CD4-positive, alpha-beta T cell treated with Interleukin-4 for 1 hour (primary cell): ENCODE data around the gene NT5C.
"Not testable (repeated sequence)": the region's sequence is repeated elsewhere in the genome, so short reads cannot be mapped to it uniquely, and the experiment has no call there.

Experiments used
- DNase-seq, 2 donors: peaks; one replicate each; pipeline ENCODE4 v3.0.0-alpha.2; 2020 to 2022

Gene NT5C

DNA sequence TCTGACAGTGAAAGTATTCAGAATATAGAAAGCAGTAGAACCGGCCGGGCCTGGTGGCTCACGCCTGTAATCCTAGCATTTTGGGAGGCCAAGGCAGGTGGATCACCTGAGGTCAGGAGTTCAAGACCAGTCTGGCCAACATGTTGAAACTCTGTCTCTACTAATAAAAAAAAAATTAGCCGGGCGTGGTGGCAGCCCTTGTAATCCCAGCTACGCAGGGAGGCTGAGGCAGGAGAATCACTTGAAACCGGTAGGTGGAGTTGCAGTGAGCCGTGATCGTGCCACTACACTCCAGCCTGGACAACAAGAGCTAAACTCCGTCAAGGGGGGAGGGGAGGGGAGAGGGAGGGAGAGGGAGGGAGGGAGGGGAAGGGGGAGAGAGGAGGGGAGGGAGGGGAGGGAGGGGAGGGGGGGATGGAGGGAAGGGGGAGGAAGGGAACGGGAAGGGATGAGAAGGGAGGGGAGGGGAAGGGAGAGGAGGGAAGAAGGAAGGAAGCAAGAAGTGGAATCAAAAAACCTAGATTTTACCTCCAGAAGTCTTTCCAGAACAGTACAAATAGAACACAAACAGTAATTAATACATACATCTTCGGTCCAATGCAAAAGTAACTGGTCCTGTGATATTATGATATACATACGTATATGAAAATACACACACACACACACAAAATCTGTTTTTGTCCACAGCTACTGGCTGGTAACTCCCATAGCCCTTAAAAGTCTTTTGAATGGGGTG is 10.9 kb upstream of the NT5C start:
- DNase-seq = no peak

DNA sequence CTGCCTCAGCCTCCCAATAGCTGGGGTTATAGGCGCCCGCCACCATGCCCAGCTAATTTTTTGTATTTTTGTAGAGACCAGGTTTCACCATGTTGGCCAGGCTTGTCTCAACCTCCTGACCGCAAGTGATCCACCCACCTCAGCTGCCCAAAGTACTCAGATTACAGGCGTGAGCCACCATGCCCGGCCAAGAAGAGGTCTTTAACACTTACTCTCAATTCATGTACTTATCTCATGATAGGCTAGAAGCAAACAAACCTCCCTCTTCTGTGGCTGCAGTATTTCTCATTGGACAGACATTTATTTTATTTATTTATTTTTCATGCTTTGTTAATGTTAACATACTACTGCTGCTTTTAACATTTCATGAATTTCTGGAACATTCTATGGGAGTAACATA is 7.0 kb upstream of the NT5C start:
- DNase-seq = no peak

DNA sequence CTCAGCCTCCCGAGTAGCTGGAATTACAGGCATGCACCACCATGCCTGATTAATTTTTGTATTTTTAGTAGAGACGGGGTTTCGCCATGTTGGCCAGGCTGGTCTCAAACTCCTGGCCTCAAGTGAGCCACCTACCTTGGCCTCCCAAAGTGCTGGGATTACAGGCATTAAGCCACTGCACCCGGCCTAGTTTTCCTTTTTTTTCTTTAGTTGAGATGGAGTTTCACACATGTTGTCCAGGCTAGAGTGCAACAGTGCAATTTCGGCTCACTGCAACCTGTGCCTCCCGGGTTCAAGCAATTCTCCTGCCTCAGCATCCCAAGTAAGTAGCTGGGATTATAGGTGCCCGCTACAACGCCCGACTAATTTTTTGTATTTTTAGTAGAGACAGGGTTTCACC is 6.2 kb upstream of the NT5C start:
- DNase-seq = not testable (repeated sequence)

DNA sequence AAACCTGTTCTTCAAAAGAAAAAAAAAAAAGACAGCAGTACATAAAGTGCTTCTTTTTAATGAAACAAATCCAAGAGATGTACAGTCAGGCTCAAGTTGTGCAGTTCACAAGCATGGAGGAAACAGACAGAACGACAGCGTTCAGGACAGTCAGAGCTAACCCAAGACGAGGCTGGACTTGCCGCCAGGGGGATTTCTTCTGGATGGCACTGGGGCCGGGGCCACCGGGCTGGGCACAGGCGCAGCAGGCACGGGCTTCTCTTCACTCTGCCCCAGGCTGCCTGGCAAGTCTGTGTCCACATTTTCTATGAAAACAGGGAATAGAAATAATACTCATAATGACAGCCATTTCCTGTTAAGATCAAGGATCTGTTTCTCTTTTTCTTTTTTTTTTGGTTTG is 4.4 kb upstream of the NT5C start:
- no peak for DNase-seq

DNA sequence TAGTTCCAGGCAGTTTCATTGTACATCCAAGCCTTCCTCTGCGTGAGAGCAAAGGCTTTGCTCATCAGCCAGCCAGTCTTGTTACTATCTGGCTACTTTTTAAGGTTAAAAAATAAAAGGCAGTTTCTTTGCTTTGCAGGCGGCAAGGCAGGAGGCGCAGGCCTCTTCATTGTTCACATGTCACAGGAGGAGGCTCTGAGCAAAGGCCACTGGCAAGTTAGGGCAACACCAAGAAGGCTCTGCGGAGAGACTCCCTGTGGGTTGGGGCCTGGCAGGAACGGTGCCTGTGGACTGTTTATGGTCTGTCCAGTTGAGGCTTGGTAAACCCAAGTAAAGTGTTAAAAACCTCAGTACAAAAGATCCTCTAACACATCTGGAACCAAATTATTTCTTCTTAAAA is 3.9 kb upstream of the NT5C start:
- DNase-seq = no peak

DNA sequence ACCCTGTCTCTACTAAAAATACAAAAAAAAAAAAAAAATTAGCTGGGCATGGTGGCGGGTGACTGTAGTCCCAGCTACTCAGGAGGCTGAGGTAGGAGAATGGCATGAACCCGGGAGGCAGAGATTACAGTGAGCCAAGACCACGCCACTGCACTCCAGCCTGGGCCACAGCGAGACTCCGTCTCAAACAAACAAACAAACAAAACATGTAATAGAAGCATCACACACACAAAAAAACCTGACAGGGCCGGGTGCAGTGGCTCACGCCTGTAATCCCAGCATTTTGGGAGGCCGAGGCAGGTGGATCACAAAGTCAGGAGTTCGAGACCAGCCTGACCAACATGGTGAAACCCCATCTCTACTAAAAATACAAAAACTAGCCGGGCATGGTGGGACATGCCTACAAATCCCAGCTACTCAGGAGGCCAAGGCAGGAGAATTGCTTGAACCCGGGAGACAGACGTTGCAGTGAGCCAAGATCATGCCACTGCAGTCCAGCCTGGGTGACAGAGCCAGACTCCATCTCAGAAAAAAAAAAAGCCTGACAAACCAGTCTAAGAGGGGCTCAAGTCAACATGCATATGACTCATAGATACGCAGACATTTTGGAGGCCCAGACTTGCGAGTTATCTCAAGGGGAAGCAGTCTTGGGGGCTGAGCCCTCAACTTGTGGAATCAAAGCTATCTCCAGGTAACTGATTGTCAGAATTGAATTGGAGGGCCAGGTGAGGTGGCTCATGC is 2.2 kb upstream of the NT5C start:
- DNase-seq = not testable (repeated sequence)

DNA sequence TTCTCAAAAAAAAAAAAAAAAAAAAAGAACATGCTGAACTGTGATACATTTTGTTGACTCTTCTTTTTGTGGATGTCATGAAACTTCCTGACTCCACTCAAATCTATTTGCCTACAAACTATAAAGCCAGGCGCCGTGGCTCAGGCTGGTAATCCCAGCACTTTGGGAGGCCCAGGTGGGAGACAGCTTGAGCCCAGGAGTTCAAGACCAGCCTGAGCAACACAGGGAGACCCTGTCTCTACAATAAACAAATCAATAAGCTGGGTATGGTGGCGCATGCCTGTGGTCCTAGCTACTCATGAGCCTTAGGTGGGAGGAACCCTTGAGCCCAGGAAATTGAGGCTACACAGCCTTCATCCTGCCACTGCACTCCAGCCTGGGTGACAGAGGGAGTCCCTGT is 1.5 kb upstream of the NT5C start:
- no peak for DNase-seq

DNA sequence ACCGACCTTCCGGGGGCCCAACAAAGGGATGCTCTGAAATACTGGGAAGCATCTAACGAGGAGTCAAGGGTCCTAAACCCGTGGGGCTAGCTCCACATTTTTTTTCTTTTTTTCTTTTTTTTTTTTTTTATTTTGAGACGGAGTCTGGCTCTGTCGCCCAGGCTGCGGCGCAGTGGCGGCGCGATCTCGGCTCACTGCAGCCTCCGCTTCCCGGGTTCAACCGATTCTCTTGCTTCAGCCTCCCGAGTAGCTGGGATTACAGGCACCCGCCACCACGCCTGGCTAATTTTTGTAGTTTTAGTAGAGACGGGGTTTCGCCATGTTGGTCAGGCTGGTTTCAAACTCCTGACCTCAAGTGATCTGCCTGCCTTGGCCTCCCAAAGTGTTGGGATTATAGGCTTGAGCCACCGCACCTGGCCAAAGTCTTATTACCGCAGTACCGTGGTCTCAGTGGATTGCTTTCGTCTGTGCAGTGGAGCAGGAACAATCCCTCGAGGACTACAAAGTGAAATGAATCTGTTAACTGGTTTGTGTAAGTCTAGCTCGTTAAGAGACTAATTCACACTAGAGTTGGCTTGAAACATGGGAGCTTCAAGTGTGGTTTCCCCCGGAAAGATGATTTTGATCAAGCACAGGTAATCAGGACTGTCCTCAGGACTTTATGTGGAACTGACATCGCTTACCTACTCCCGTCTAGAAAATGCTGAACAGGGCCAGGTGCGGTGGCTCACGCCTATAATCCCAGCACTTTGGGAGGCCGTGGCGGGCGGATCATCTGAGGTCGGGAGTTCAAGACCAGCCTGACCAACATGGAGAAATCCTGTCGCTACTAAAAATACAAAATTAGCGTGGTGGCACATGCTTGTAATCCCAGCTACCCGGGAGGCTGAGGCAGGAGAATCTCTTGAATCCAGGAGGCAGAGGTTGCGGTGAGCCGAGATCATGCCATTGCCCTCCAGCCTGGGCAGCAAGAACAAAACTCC is 767 bp upstream of the NT5C start:
- DNase-seq = not testable (repeated sequence)

DNA sequence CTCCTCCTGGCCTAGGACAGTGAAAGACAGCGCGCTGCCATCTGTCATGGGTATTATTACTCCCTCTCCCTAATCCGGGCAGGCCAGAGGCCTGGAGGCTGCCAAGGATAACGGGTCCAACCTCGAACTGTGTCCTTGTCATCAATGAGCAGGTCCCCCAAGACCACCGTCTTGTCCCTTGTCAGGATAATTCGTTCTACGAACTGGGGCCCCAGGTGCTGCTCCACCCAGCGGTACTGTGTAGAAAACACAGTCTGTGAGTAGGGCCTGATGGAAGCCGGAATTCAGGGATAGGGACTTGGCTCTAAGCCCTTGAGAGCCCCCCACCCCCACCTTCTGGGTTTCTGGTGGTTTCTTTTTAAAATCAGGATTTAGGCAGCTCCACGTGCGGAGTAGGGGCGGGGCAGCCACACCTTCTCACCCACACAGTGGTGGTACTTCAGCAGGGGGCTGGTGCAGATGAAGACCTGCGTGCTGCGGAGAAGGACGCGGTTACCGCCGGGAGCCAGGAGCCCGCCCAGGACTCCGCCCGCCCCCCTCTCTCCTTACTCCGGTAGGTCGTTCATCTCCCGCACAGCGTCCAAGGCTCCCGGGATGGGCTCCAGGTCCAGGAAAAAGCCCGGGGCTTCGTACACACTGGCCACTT is 787 bp downstream of the NT5C start:
- DNase-seq = peak; percentile 42 to 48

DNA sequence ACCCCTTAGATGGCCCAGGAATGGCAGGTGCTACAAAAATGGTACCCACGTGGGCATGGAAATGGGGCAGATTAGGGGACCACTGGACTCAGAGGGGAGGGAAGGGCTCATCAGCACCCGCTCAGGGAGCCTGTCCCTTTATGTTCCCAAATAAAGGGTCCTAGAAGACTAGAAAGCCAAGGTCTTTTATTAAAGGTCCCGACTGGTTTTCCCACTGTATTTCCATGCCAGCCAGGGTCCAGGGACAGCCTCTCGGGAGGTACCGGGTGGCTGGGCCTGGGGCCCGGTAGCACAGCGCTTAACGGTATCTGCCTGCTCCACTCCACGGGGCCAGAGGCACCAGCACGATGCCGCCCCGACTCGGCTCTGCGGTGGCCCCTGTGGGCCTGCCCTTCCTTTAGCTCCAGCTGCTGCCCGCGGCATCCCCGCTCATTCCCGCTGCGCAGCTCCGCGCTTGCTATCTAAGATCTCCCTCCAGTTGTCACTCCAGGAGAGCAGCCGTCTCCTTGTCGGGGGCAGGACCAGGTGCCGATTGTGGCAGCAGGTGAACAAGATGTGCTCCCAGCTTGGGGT is 1.4 kb downstream of the NT5C start:
- DNase-seq = no peak

DNA sequence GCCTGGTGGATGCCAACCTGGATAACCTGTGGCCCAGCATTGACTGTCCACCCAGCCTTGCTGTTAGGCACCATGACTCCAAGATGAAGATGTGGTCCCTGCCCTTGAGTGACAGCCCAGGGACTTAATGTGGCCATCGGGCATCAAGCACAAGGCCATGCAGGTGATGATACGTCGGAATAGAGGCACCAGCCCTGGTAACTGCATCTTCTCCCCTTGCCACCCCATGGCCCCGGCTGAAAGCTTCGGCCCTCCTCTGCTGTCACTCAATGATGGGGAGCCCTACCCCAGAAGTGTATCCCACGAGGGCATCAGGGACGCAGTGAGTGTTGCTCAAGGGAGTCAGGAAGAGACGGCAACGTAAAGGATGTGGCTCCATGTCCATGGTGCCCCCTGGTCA is 2.0 kb downstream of the NT5C start:
- DNase-seq = no peak

DNA sequence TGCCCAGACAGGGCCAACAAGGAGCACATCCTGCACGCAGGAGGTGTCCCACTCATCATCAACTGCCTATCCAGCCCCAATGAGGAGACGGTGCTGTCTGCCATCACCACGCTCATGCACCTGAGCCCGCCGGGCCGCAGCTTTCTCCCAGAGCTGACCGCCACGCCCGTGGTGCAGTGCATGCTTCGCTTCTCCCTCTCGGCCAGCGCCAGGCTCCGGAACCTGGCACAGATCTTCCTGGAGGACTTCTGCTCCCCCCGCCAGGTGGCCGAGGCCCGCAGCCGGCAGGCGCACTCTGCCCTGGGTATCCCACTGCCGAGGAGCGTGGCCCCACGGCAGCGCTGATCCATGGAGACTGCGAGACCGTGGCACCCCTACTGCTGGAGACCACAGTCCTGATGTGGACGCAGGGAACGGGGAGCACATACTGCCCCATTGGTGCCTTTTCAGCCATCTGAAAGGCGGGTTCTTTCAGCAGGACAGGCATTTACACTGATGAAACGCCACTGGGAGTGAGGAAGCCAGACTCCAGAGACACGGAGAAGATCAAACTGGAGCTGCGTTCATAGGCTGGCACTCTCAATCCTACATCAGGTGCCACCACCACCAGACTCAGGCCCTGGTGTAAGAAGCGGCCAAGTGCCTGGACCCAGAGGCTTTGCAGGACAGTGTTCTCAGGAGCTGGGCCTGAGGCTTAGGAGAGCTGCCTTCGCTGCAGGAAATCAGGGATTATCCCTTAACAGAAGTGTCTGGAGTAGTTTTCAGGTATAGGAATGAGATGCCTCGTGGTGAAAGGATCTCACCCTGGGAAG is 2.6 kb downstream of the NT5C start:
- DNase-seq = no peak

DNA sequence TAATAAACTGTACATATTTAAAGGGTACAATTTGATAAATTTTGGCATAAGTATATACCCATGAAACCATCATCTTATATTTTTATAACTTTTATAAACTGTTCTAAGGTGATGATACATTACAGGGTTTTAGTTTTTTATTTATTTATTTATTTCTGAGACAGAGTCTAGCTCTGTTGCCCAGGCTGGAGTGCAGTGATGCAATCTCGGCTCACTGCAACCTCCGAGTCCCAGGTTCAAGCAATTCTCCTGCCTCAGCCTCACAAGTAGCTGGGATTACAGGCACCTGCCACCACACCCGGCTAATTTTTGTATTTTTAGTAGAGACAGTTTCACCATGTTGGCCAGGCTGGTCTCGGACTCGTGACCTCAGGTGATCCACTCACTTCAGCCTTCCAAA is 3.6 kb downstream of the NT5C start:
- not testable (repeated sequence) for DNase-seq

DNA sequence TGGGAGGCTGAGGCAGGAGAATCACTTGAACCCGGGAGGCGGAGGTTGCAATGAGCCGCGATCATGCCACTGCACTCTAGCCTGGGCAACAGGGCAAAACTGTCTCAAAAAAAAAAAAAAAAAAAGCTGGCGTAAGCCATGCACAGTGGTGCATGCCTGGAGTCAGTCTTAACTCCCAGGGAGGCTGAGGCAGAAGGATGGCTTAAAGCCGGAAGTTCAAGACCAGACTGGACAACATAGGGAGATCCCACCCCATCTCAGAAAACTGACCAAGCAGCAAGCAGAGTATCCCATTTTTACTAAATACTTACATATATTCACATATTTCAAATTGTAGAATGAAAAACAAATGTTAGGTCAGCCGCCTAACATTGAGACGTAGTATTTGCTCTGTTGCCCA is 4.6 kb downstream of the NT5C start:
- no peak for DNase-seq

DNA sequence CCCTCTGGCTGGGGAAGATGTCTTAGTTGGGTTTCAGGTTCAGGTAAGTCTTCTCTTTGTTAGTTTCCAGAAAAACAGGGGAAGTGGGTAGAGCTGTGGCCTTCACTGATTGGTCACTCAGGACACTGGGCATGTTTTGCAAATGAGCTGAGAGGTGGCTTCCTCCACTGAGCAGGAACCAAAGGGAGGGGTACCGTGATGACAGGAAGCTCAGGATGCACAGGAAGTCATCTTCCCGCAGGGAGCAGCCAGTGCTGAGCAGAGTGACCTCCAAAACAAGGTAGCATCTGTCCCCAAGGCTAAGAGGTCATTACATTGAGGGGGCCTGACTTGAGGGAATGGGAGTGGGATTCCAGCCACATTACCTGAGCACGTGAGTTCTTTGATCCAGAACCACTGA is 5.6 kb downstream of the NT5C start:
- DNase-seq = peak in 1 of 2 donors; percentile 17

DNA sequence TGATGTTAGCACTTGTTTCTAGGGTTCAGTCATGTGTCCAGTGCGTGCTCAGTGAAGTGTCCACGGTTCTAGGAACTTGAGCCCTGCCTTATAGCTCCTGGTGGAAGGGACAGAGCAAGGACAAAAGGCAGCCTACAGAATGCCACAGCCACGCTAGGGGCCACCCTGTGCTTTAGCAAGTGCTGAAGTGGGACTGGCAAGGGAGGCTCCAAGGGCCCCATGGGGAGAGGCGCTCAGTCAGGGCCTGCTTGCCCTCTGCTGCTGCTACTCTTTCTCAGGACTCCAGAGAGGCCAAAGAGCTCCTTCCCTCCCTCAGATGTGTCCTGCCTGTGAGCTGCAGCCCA is 6.8 kb downstream of the NT5C start:
- DNase-seq = no peak

DNA sequence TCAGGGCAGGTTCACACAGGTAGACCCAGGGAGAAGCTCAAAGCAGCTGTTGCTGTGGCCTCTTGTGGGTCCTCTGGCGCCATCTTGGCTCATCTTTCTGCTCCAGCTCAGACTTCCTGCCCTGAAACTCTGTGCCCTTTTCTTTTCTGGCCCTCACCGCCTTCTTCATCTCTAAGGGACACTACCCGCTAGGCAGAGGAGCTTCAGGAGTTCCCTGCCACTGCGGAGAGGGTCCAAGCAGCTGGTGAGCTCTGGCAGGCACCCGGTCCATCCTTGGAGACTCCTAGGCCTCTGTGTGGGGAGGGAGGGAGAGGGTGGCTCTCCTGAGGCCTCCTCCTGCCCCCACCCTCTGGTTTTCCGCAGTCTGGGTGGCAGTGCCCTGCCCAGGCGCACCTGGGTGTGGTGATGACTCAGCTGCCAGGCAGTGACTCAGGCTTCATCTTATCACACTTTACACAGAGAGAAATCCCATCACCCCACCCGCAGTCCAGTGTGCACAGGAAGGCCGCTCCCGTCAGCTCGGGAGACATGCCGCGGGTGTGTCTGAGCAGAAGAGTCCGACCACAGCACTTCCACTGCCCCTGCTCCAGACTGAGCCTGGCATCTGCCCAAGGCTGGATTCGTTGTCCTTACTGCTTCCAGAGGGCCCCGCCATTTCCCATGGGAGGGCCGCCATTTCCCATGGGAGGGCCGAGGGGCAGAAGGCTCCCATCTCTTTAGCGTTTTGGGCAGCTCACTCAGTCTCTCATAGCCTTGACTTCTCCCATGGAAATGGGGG is 7.3 kb downstream of the NT5C start:
- DNase-seq = peak; percentile 37 to 54

DNA sequence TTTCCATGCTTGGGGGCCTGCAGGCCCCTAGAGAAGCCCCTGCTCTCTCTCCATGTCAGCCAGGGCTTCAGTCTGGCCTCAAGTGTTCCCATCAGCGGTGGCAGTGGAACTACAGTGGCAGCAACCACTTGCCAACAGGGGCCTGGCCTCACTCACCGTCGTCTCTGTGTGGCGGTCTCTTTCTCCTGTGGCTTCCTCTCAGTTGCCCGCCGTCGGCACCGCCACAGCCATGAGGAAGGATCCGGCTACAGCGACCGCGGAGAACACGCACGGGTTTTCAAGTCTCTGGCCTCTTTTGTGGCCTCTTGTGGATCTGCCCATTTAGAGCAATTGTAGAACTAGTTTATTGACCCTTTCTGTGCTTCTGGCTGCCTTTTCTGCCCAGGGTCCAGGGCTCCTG is 13.2 kb downstream of the NT5C start:
- DNase-seq = no peak

DNA sequence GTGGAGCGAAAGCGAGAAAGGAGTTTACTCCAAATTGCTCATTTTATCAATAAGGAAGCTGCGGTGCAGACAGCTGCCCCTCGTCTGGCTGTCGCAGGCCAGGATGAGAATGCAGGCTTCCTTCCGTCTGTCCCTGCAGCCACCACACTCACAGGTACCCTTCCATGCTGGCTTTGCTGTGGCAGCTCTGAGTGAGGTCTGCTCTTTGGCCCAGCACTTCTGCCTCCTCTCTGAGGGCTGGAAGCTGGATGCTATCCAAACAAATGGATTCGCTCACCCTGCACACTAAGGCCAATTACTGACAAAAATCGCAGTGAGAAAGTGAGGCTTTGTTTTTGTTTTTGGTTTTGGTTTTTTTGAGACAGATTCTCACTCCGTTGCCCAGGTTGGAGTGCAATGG is 14.8 kb downstream of the NT5C start:
- no peak for DNase-seq

DNA sequence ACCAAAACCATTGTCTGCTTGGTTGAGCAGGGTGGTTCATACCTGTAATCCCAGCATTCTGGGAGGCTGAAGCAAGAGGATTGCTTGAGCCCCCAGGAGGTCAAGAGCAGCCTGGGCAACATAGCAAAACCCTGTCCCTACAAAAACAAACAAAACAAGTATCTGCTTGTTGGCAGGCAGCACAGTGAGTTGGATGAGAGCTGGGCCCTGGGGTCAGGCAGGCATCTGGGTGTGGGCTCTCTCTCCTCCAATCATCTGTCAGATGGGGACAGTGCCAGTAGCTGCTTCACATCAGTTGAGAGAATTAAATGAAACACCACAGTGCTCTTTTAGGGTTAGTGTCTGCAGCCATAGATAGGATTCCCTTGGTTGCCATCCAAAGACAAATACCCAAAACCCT is 16.0 kb downstream of the NT5C start:
- no peak for DNase-seq
